NT2/D1 (cell line): Measurements from ENCODE around the gene HOXB2.

ENCODE experiments used
- DNase-seq: peaks from one replicate; pipeline ENCODE4 v3.0.0-alpha.2; 2011; ENCODE audit warnings: low read depth, low spot score
- H3K27me3 ChIP-seq: 2 replicates; pipeline ENCODE4 v1.6.0; 2011; ENCODE audit warnings: mild to moderate bottlenecking; ENCODE audit not compliant: insufficient read length, insufficient read depth
- H3K36me3 ChIP-seq: 2 replicates; pipeline ENCODE4 v1.6.1; 2011; ENCODE audit warnings: mild to moderate bottlenecking, low read length, mixed read lengths; ENCODE audit not compliant: insufficient read depth, insufficient read length
- H3K4me1 ChIP-seq: 2 replicates; pipeline ENCODE4 v1.5.1; 2011; ENCODE audit not compliant: insufficient read depth, insufficient read length
- H3K4me3 ChIP-seq: 2 replicates; pipeline ENCODE4 v1.5.1; 2011; ENCODE audit warnings: low read depth; ENCODE audit not compliant: insufficient read length
- H3K9ac ChIP-seq: 2 replicates; pipeline ENCODE4 v1.6.0; 2011; ENCODE audit warnings: low read depth; ENCODE audit not compliant: insufficient read length
- H3K9me3 ChIP-seq: 2 replicates; pipeline ENCODE4 v1.5.1; 2011; ENCODE audit warnings: mild to moderate bottlenecking, low read length; ENCODE audit not compliant: insufficient read depth
- SUZ12 ChIP-seq: IDR thresholded peaks from 2 replicates; pipeline ENCODE4 v1.6.1; 2011; ENCODE audit not compliant: insufficient read length, insufficient read depth; ENCODE audit errors: extremely low read depth
- YY1 ChIP-seq: IDR thresholded peaks from 2 replicates; pipeline ENCODE4 v1.6.1; 2011; ENCODE audit not compliant: insufficient read length, insufficient read depth
- ZNF274 ChIP-seq: IDR thresholded peaks from 2 replicates; pipeline ENCODE4 v1.6.1; 2011; ENCODE audit warnings: mild to moderate bottlenecking, low read depth, low read length

HOXB2 gene

DNA sequence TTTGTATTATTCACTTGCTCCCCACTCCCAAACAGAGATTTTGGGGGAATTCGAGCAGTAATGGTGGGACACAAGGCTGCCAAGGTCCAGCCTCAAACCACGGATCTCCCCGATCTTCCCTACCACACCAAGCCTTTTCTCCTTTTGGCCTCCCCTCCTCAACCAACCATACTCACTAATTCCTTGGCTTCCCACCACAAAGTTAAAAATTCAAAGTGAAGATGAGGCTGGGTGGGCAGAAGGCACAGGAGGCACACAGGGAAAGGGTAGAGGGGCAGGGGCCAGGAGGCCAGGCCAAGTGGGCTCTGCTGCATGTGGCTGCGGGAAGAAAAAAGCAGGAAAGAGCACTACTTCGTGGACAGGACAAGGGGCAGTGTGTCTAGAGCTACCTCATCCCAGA lies 18.0 kb upstream of the HOXB2 start:
- Histone ChIP-seq H3K4me1 (peaks cover 3% of the 10 kb centered on the region), H3K36me3 (no peaks in the 10 kb centered on the region), H3K4me3 (no peak overlapping the region), H3K9me3 (peaks cover 11% of the 10 kb centered on the region; the same call in 1 of the 2 replicates), H3K27me3 (peaks cover 100% of the 10 kb centered on the region), H3K9ac (no peak overlapping the region)
- no peak for TF ChIP-seq ZNF274
- TF ChIP-seq YY1 = no peak
- peak; percentile 67 for TF ChIP-seq SUZ12
- DNase-seq = no peak

DNA sequence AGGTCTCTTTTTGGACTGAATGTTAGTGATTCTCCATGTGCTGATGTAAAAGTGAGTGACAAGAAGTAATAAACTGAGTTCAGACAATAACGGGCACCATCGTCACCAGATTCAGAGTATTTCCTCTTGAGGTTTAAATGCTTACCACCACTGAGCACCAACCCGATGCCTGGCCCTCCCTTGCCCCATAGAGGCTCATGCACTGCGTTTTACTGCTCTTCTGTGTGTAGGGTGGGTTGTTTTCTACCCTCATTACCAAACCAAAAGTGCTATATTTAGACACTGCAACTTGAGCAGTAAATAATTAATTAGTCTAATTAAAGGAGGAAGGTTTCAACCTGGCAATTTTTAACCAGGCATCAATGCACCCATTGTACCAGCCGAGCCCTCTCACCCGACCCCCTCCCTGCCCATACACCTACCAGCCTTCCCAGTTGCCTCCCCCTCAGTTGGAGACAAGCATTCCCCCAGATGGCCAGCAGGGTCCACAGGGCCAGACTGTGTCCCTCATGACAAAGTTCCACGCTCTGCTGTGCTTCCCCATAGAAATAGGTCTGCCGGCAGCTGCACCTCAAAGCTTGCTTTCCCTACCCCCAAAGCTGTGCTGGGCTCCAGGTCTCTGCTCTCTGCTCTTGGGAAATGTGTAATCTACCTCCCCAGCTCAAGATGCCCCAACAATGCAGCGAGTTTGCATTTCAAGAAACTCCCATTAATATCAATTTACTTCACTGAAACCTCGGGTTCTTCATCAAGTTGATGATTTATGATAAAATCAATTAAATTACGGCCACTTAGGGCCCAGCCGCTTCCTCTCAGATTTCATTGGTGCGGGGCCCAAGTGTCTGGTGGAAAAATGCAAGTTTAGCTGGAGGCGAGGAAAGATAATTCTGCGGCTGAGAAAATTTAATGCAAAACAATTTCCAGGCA lies 17.2 kb upstream of the HOXB2 start:
- Histone ChIP-seq H3K4me1 (peaks cover 3% of the 10 kb centered on the region), H3K27me3 (peaks cover 100% of the 10 kb centered on the region), H3K36me3 (no peaks in the 10 kb centered on the region), H3K4me3 (no peak overlapping the region), H3K9me3 (peaks cover 8% of the 10 kb centered on the region; the same call in 1 of the 2 replicates), H3K9ac (no peak overlapping the region)
- TF ChIP-seq YY1 (no peak), SUZ12 (no peak), ZNF274 (no peak)
- no peak for DNase-seq

DNA sequence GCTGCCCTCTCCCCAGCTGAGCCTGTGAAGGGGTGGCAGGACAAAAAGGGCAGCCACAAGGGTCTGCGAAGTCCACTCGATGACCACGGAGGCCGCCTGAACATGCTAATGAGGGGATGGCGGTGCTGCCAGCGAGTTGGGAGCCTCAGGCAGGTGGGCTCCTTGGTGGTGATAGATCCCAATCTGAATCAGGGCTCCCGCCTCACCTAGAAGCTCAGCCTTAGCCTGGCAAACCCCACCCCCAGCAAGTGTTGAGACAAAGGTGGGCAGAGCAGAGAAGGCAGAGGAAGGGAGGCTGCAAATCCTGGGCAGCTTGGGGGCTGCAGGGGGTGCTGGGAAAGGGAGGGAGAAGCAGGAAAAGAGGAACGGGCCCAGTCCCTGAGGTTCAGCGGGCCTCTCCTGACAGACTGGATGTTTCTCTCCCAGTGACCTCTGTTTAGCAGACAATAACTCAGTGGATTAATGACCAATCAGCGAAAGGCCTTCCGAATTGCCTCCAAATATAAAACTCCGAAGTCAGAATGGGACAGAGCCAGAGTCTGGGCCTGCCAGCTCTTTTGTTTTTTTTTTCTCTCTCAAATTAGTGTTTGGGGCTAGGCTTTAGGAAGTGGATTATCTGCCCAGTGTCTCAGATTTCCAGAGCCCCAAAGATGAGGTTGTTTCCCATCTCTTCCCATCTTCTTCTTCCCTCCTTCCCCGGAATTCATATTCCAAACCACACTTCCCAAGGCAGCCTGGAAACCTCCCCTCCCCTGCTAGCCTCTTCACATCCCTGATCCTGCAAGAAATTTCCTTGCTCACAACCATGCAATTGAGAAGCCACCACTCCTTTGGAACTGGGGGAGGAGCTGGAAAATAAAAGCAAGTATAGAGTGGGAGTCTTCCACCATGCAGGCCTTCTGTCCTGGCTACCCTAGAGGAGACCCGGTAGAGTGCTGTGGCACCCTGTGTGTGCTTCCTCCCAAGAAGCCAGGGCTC lies 15.2 kb upstream of the HOXB2 start:
- H3K4me3 ChIP-seq = no peak overlapping the region
- TF ChIP-seq SUZ12 (no peak), ZNF274 (no peak), YY1 (no peak)
- H3K27me3 ChIP-seq = peaks cover 98% of the 10 kb centered on the region
- H3K9me3 ChIP-seq = no peaks in the 10 kb centered on the region
- H3K36me3 ChIP-seq = no peaks in the 10 kb centered on the region
- no peak for DNase-seq
- no peak overlapping the region for H3K9ac ChIP-seq
- peaks cover 3% of the 10 kb centered on the region for H3K4me1 ChIP-seq

DNA sequence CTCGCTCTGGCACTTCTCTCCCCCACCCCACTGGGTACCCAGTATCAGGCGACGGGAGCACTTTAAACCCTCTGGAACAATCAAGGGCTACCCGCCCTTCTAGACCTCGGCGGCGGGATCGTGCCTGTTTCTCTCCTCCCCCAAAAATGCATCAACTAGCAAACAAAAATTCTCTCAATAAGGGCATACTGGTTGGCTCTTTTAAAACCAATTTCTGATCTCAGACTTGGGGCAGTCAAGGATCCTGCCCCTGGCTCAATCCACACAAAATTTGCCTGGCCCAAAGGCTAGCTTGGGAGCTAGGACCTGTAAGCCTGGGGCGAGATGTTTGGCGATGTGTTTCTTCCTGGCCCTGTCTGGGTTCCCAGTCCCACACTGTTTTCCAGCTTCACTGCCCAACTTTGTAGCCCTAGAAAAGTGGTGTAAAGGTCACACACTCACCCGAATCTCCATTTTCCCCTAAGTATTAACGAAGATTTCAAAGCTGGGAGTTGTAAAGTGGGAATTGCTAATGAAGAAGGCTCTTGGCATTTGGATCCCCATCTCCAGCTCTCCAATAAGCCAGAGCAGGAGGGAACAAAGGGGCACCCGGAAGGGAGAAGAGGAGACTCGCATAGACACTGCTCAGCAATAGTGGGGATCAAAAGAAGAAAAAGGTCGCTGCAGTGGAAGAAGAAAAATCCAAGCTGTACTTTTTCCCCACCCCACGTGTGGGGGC lies 14.4 kb upstream of the HOXB2 start:
- DNase-seq = no peak
- H3K4me1 ChIP-seq = peaks cover 3% of the 10 kb centered on the region
- no peak overlapping the region for H3K4me3 ChIP-seq
- H3K9me3 ChIP-seq = no peaks in the 10 kb centered on the region
- H3K36me3 ChIP-seq = no peaks in the 10 kb centered on the region
- peaks cover 98% of the 10 kb centered on the region for H3K27me3 ChIP-seq
- no peak overlapping the region for H3K9ac ChIP-seq
- TF ChIP-seq SUZ12 = peak; percentile 90
- TF ChIP-seq YY1 = no peak

DNA sequence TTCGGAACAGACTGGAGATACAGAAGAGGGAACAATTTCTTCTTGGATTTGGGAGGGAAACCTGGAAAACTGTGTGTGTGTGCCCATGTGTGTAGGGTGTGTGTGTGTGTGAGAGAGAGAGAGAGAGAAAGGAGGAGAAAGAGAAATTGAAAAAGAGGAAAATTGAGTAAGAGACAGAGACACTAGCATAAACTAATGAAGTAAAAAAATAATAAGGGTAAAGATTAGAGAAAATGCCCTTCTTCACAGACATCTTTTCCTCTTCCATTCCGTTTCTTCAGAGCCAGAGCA lies 13.9 kb upstream of the HOXB2 start:
- no peaks in the 10 kb centered on the region for H3K9me3 ChIP-seq
- peaks cover 3% of the 10 kb centered on the region for H3K4me1 ChIP-seq
- H3K9ac ChIP-seq = no peak overlapping the region
- TF ChIP-seq ZNF274 (no peak), SUZ12 (no peak), YY1 (no peak)
- H3K27me3 ChIP-seq = peaks cover 98% of the 10 kb centered on the region
- H3K4me3 ChIP-seq = no peak overlapping the region
- H3K36me3 ChIP-seq = no peaks in the 10 kb centered on the region
- no peak for DNase-seq

DNA sequence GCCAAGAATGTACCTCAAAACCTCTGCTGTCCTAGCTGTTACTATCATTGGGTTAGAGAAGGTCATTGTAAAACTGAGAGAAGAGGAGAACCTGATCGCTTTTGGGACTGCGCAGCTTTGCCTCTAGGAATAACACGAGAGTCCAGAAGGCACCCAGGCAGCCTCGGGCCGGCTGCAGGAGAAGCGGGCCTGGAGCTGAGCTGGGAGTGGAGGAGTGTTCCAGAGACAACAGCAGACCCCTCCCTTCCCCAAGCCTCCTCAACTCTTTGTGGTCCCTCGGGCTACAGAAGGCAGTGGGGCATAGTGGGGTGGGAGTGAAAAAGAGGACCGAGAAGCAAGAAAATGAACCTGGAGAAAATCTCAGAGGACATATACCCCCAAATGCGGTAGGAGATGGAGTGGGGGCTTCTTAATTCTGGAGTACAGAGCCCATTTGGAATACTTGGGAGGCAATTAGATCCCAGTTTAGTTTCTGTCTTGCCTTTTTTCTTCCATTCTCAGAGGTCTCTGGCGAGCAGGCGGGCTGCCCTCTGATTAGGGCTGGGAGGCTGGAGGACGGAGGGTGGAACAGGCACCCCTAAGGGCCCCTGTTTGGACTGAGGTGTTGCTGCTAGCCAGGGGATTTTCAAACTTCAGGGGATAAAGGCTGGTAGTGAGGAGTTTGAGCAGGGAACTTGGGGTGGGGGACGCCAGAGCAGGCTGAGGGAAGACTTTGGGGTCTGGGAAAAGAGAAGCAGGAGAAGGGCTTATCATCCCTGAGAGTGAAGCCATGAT lies 13.3 kb upstream of the HOXB2 start:
- no peak for DNase-seq

More for the DNA sequence above, 13.3 kb upstream of the HOXB2 start:
- Histone ChIP-seq H3K4me1 (peaks cover 3% of the 10 kb centered on the region), H3K9me3 (no peaks in the 10 kb centered on the region), H3K27me3 (peaks cover 98% of the 10 kb centered on the region), H3K4me3 (no peak overlapping the region), H3K9ac (no peak overlapping the region), H3K36me3 (no peaks in the 10 kb centered on the region)
- TF ChIP-seq YY1 (no peak), SUZ12 (no peak), ZNF274 (no peak)
